SU-DHL-6 (cell line): ENCODE data around the gene DHX30.

Experiments used
- H2AFZ ChIP-seq: fragments of 200-600 bp; sonication (generic); 2 replicates; pipeline ENCODE4 v1.6.1; 2014; ENCODE audit warnings: low read depth, mild to moderate bottlenecking, moderate library complexity, mixed read lengths, antibody characterized with exemption, low read length; ENCODE audit not compliant: severe bottlenecking
- H3F3A ChIP-seq: fragments of 200-600 bp; shearing (Covaris generic); 2 replicates; pipeline ENCODE4 v1.6.0; 2016; ENCODE audit warnings: antibody characterized with exemption, mild to moderate bottlenecking; ENCODE audit not compliant: insufficient read depth
- H3K27ac ChIP-seq: fragments of 200-600 bp; sonication (generic); 2 replicates; pipeline ENCODE4 v1.5.1; 2016; ENCODE audit warnings: low read depth, mild to moderate bottlenecking, low read length, moderate library complexity, mixed read lengths
- H3K27me3 ChIP-seq: fragments of 200-600 bp; sonication (generic), shearing (Covaris generic); 2 replicates; pipeline ENCODE4 v1.6.0; 2014; ENCODE audit warnings: mild to moderate bottlenecking, low read length
- H3K36me3 ChIP-seq: fragments of 200-600 bp; sonication (generic); 2 replicates; pipeline ENCODE4 v1.6.1; 2014; ENCODE audit warnings: mild to moderate bottlenecking, low read length, mixed read lengths
- H3K4me2 ChIP-seq: fragments of 300-600, 200-600 bp; shearing (Covaris generic), sonication (generic); 2 replicates; pipeline ENCODE4 v1.6.0; 2014; ENCODE audit warnings: low read length, low read depth, mild to moderate bottlenecking; ENCODE audit not compliant: poor library complexity, severe bottlenecking
- H3K4me3 ChIP-seq: fragments of 200-600 bp; sonication (generic); 2 replicates; pipeline ENCODE4 v1.5.1; 2014; ENCODE audit warnings: antibody characterized with exemption, low read length, mild to moderate bottlenecking, mixed read lengths; ENCODE audit not compliant: insufficient read depth, poor library complexity, severe bottlenecking
- H3K79me2 ChIP-seq: fragments of 200-600 bp; sonication (generic); 2 replicates; pipeline ENCODE4 v1.6.1; 2014; ENCODE audit warnings: mild to moderate bottlenecking, low read length, moderate library complexity; ENCODE audit not compliant: insufficient read depth
- H3K9ac ChIP-seq: fragments of 200-600 bp; sonication (generic); 2 replicates; pipeline ENCODE4 v1.7.0; 2014; ENCODE audit warnings: mild to moderate bottlenecking, low read length
- H3K9me2 ChIP-seq: fragments of 200-600 bp; sonication (generic); replicated peaks from 2 replicates; pipeline ENCODE4 v1.6.1; 2014; ENCODE audit warnings: low read length; ENCODE audit not compliant: insufficient read depth
- H3K9me3 ChIP-seq: fragments of 200-600 bp; sonication (generic); 2 replicates; pipeline ENCODE4 v1.6.1; 2014; ENCODE audit warnings: low read length, mixed read lengths; ENCODE audit not compliant: insufficient read depth
- H4K20me1 ChIP-seq: fragments of 200-600 bp; sonication (generic); 2 replicates; pipeline ENCODE4 v1.6.1; 2014; ENCODE audit warnings: low read depth, mild to moderate bottlenecking, antibody characterized with exemption, low read length, moderate library complexity, mixed read lengths
- EZH2phosphoT487 ChIP-seq: fragments of 200-600 bp; sonication (generic), shearing (Covaris generic); conservative IDR thresholded peaks from 2 replicates; pipeline ENCODE4 v1.6.1; 2018; ENCODE audit warnings: mild to moderate bottlenecking, antibody characterized with exemption, low read length, moderate library complexity, mixed read lengths
- TF ChIP-seq, protein P1 (sequence below): fragments of 200-600 bp; sonication (generic); IDR thresholded peaks from one replicate; pipeline ENCODE4 v1.5.1; 2017; ENCODE audit warnings: antibody characterized with exemption, mild to moderate bottlenecking, low read length, moderate library complexity; ENCODE audit not compliant: insufficient read depth, poor library complexity, severe bottlenecking

The DHX30 gene

DNA sequence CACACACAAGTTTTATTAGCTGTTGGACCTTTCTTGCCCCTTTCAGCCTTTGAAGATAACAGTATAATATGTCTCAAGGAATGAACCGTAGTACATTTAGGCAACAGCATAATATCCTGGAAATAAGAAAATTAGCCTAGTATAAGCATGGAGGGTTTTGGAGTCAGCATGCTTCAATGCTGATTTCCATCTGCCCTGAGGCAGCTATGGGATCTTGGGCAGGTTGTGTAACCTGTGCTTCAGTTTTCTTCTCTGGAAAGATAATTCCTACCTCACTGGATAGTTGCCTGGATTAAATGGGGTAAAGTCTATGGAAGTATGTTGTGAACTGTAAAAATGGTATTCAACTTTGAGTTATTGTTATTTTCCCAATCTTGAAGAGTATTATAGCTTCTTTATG is 1.6 kb downstream of the DHX30 start:
- Histone ChIP-seq H3F3A (0 out of 2 replicates have a peak, but pooled peaks cover 3% of the 10 kb centered on the region), H3K9me3 (no peaks in the 10 kb centered on the region), H3K9ac (no peak overlapping the region), H3K27me3 (no peaks in the 10 kb centered on the region), H3K4me2 (peak overlapping the region; percentile 81), H3K9me2 (no peaks in the 10 kb centered on the region), H3K27ac (no peak overlapping the region), H4K20me1 (no peaks in the 10 kb centered on the region), H3K79me2 (peaks cover 4% of the 10 kb centered on the region; the same call in 1 of the 2 replicates), H3K4me3 (no peak overlapping the region), H3K36me3 (no peaks in the 10 kb centered on the region), H2AFZ (no peak overlapping the region)
- TF ChIP-seq, protein P1, sequence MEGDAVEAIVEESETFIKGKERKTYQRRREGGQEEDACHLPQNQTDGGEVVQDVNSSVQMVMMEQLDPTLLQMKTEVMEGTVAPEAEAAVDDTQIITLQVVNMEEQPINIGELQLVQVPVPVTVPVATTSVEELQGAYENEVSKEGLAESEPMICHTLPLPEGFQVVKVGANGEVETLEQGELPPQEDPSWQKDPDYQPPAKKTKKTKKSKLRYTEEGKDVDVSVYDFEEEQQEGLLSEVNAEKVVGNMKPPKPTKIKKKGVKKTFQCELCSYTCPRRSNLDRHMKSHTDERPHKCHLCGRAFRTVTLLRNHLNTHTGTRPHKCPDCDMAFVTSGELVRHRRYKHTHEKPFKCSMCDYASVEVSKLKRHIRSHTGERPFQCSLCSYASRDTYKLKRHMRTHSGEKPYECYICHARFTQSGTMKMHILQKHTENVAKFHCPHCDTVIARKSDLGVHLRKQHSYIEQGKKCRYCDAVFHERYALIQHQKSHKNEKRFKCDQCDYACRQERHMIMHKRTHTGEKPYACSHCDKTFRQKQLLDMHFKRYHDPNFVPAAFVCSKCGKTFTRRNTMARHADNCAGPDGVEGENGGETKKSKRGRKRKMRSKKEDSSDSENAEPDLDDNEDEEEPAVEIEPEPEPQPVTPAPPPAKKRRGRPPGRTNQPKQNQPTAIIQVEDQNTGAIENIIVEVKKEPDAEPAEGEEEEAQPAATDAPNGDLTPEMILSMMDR, result no peak
- no peak for TF ChIP-seq EZH2phosphoT487

DNA sequence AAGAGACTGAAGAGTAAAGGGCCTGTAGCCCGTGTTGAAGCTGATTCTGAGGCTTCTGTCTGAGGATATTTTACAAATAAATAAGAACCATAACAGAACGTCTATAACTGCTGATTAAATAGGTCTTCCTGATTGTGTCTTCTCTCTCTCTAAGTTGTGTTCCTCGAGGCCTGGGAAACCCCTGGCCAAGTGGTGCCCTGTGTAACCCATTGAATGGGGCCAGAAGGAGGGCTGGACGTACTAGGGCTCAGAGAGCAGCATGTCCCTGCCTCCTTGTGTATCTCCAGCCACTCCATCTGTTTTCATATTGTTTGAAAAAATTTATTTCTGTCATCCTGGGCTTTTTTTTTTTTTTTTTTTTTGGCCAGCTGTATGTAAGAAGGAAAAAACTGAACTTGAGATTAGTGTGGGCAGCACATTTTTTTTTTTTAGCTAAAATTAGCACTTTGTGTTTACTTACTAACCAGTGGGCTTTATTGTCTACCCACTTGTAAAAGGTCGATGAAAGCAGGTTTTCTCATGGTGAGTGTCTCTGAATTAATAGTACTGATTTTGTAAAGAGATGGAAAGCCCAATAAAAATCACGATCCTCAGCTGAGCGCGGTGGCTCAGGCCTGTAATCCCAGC is 10.7 kb downstream of the DHX30 start:
- Histone ChIP-seq H3K9me2 (no peaks in the 10 kb centered on the region), H3K9ac (no peak overlapping the region), H2AFZ (no peak overlapping the region), H3F3A (no peaks in the 10 kb centered on the region), H3K79me2 (no peaks in the 10 kb centered on the region), H4K20me1 (no peaks in the 10 kb centered on the region), H3K4me2 (no peak overlapping the region), H3K36me3 (no peaks in the 10 kb centered on the region), H3K27me3 (no peaks in the 10 kb centered on the region), H3K9me3 (no peaks in the 10 kb centered on the region), H3K4me3 (no peak overlapping the region), H3K27ac (no peak overlapping the region)
- TF ChIP-seq, protein P1, result no peak
- TF ChIP-seq EZH2phosphoT487, result no peak

DNA sequence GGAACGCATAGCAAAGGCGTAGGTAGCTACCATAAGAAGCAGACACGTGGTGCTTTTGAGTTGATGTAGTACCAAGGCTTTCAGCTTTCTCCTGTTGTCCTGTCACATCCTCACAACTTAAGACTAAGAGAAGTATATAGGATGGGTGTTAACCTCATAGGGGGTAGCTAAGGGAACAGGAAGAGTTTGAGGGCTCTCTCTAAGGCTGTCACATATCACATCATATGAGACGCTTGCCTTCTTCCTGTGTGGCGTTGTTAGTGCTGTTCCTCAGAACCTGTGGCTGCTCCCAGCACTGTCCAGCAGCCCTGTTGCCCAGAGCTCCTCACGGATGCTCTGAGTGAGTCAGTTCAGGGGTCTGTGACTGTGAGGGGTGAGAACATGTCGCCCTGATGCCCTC is 14.7 kb downstream of the DHX30 start:
- H3K4me2 ChIP-seq, result no peak overlapping the region
- H3K27me3 ChIP-seq, result no peaks in the 10 kb centered on the region
- TF ChIP-seq, protein P1, result no peak
- TF ChIP-seq EZH2phosphoT487, result no peak
- no peaks in the 10 kb centered on the region for H3F3A ChIP-seq
- H3K79me2 ChIP-seq, result no peaks in the 10 kb centered on the region
- no peaks in the 10 kb centered on the region for H3K36me3 ChIP-seq
- no peak overlapping the region for H3K4me3 ChIP-seq
- no peak overlapping the region for H2AFZ ChIP-seq
- no peaks in the 10 kb centered on the region for H3K9me2 ChIP-seq
- no peak overlapping the region for H3K9ac ChIP-seq
- no peaks in the 10 kb centered on the region for H4K20me1 ChIP-seq
- H3K9me3 ChIP-seq, result no peaks in the 10 kb centered on the region
- no peak overlapping the region for H3K27ac ChIP-seq
